HepG2 (cell line): ENCODE measurements around the gene AKT3.

Experiments used
- SALL1 ChIP-seq: sonication (generic); formaldehyde crosslinking; IDR thresholded peaks from 2 replicates; pipeline ENCODE4 v1.8.0; 2022; ENCODE audit warnings: mild to moderate bottlenecking, missing genetic modification reagents
- TAF1 ChIP-seq: sonication (generic); formaldehyde crosslinking; IDR thresholded peaks from 2 replicates; pipeline ENCODE4 v1.4.0; 2020; ENCODE audit warnings: missing genetic modification reagents
- TF ChIP-seq, protein P1 (sequence below): sonication (generic); formaldehyde crosslinking; IDR thresholded peaks from 2 replicates; pipeline ENCODE4 v1.5.0; 2020; ENCODE audit warnings: mild to moderate bottlenecking, missing genetic modification reagents, moderate library complexity

DNA sequence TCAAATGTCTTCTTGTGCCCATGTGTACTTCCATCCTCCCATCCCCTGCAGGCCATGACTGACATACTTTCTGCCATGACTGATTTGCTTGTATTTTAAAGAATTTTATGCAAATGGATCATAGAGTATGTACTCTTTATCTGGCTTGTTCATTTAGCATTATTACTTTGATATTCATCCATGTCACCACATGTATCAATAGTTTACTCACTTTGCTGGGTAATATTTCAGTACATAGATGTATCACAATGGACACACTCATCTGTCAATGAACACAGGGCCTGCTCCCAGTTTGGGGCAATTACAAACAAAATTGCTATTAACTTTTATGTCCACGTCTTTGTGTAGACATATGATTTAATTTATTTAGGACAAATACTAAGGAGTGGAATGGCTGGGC is 335.1 kb downstream of the AKT3 start:
- no peak for TF ChIP-seq TAF1
- TF ChIP-seq SALL1 (CRISPR knock-in tag) = no peak
- TF ChIP-seq, protein P1, sequence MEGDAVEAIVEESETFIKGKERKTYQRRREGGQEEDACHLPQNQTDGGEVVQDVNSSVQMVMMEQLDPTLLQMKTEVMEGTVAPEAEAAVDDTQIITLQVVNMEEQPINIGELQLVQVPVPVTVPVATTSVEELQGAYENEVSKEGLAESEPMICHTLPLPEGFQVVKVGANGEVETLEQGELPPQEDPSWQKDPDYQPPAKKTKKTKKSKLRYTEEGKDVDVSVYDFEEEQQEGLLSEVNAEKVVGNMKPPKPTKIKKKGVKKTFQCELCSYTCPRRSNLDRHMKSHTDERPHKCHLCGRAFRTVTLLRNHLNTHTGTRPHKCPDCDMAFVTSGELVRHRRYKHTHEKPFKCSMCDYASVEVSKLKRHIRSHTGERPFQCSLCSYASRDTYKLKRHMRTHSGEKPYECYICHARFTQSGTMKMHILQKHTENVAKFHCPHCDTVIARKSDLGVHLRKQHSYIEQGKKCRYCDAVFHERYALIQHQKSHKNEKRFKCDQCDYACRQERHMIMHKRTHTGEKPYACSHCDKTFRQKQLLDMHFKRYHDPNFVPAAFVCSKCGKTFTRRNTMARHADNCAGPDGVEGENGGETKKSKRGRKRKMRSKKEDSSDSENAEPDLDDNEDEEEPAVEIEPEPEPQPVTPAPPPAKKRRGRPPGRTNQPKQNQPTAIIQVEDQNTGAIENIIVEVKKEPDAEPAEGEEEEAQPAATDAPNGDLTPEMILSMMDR (CRISPR knock-in tag) = no peak
